Osteocyte (in vitro differentiated cells): ENCODE measurements around the gene MAS1. TPM values are rescaled to one million over a fixed set of nuclear protein-coding genes. Genes with fewer than 3 reads are reported as not detected.

Experiments used
- DNase-seq: peaks from one replicate; pipeline ENCODE4 v3.0.0; 2021; ENCODE audit warnings: mixed read lengths; ENCODE audit not compliant: unreplicated experiment; ENCODE audit errors: extremely low spot score
- H3K27ac Mint-ChIP-seq: one replicate; pipeline ENCODE4 v1.8.0; 2021; ENCODE audit warnings: mild to moderate bottlenecking, mixed read lengths; ENCODE audit not compliant: unreplicated experiment
- H3K27me3 Mint-ChIP-seq: one replicate; pipeline ENCODE4 v1.8.0; 2021; ENCODE audit warnings: mixed read lengths; ENCODE audit not compliant: unreplicated experiment
- H3K36me3 Mint-ChIP-seq: one replicate; pipeline ENCODE4 v1.8.0; 2021; ENCODE audit warnings: mixed read lengths; ENCODE audit not compliant: unreplicated experiment
- H3K4me1 Mint-ChIP-seq: one replicate; pipeline ENCODE4 v1.8.0; 2021; ENCODE audit warnings: mixed read lengths; ENCODE audit not compliant: unreplicated experiment
- H3K4me3 Mint-ChIP-seq: one replicate; pipeline ENCODE4 v1.8.0; 2021; ENCODE audit warnings: mild to moderate bottlenecking, moderate library complexity, mixed read lengths; ENCODE audit not compliant: unreplicated experiment
- H3K9me3 Mint-ChIP-seq: one replicate; pipeline ENCODE4 v1.8.0; 2021; ENCODE audit warnings: mixed read lengths; ENCODE audit not compliant: unreplicated experiment
- CTCF ChIP-seq: fragments of 200-600 bp; sonication (generic); IDR thresholded peaks from 2 replicates; pipeline ENCODE4 v1.5.0; 2021; ENCODE audit warnings: antibody characterized with exemption, mild to moderate bottlenecking, moderate library complexity
- total RNA-seq: library from RNA; stranded (reverse); gene quantifications from 2 replicates; pipeline ENCODE4 v1.2.1, GENCODE V29; 2021

Gene MAS1
- total RNA-seq, 1 donor from 2014 or later = not detected

GRCh38 chr6:159874435-159874834, 16.4 kb upstream of the MAS1 start:
- no peaks in the 10 kb centered on the region for H3K27me3 Mint-ChIP-seq
- no peaks in the 10 kb centered on the region for H3K36me3 Mint-ChIP-seq
- no peak for TF ChIP-seq CTCF
- no peak overlapping the region for H3K4me3 Mint-ChIP-seq
- no peak for DNase-seq
- no peaks in the 10 kb centered on the region for H3K9me3 Mint-ChIP-seq
- no peaks in the 10 kb centered on the region for H3K4me1 Mint-ChIP-seq
- no peak overlapping the region for H3K27ac Mint-ChIP-seq

GRCh38 chr6:159875194-159875593, 15.6 kb upstream of the MAS1 start:
- Mint-ChIP-seq H3K4me1 (no peaks in the 10 kb centered on the region), H3K27me3 (no peaks in the 10 kb centered on the region), H3K4me3 (no peak overlapping the region), H3K36me3 (no peaks in the 10 kb centered on the region), H3K27ac (no peak overlapping the region), H3K9me3 (no peaks in the 10 kb centered on the region)
- TF ChIP-seq CTCF = no peak
- no peak for DNase-seq

- DNase-seq = no peak
- Mint-ChIP-seq H3K9me3 (no peaks in the 10 kb centered on the region), H3K4me1 (no peaks in the 10 kb centered on the region), H3K27ac (no peak overlapping the region), H3K4me3 (no peak overlapping the region), H3K27me3 (no peaks in the 10 kb centered on the region), H3K36me3 (no peaks in the 10 kb centered on the region)
- no peak for TF ChIP-seq CTCF
These were observed 14.5 kb upstream of the MAS1 start for GRCh38 chr6:159876242-159876641.

DNA sequence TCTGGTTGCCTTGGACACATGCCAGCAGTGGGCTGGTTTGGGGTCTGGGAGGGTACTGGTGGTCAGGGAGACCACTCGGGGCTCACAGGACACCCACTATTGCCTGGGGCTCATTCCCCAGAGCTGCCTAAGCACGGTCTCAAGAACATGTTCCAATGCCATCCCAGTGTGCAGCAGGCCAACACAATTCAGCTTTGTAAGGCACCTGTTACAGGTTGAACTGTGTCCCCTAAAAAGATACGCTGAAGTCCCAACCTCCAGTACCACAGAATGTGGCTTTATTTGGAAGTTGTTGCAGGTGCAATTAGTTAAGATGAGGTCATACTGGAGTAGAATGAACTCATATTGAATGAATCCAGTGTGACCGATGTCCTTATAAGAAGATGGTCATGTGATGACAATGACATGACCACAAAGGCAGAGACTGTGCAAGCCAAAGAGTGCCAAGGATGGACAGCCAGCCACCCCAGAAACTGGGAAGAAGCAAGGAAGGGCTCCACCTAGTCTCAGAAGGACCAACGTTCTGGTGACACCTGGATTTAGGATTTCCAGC, 13.5 kb upstream of the MAS1 start:
- Mint-ChIP-seq H3K27ac (no peak overlapping the region), H3K4me1 (no peaks in the 10 kb centered on the region), H3K9me3 (no peaks in the 10 kb centered on the region), H3K36me3 (no peaks in the 10 kb centered on the region), H3K4me3 (no peak overlapping the region), H3K27me3 (no peaks in the 10 kb centered on the region)
- no peak for TF ChIP-seq CTCF
- DNase-seq = peak; percentile 57

- H3K4me1 Mint-ChIP-seq = no peaks in the 10 kb centered on the region
- no peak for TF ChIP-seq CTCF
- DNase-seq = peak; percentile 66
- no peaks in the 10 kb centered on the region for H3K27me3 Mint-ChIP-seq
- H3K27ac Mint-ChIP-seq = no peak overlapping the region
- H3K4me3 Mint-ChIP-seq = no peak overlapping the region
- no peaks in the 10 kb centered on the region for H3K9me3 Mint-ChIP-seq
- no peaks in the 10 kb centered on the region for H3K36me3 Mint-ChIP-seq
These were observed 12.4 kb upstream of the MAS1 start for GRCh38 chr6:159878341-159878740.
